Stimulated activated CD4-positive, alpha-beta T cell treated with anti-CD3 and anti-CD28 coated beads, Interleukin-1b, Interleukin-23, amount 100 ng/mL, for 48 hours (primary cell): Measurements from ENCODE around the gene ALDH1A2.
"Not testable (repeated sequence)": the region's sequence is repeated elsewhere in the genome, so short reads cannot be mapped to it uniquely, and the experiment has no call there.

Experiments used
- DNase-seq: peaks from one replicate; pipeline ENCODE4 v3.0.0-alpha.2; 2020

ALDH1A2 gene

DNA sequence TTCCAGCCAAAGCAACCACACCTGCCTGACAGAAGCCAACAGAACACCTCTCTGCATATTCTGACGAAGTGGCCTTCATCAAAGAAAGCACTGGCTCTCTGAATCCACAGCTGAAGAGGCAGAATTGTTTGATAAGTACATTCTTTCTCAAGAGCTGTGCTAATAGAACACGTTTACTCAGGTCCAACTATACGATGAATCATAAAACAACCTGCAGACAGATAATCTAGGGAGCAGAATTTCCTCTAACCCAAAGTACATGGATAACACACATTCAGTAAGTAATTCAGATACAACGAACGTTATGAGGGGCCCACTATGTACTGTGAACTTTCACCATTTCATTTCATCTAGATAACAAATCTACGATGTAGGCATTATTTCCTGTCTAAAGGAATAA lies 25.4 kb downstream of the ALDH1A2 start:
- DNase-seq, result no peak

GRCh38 chr15:58039079-58040035 lies 26.2 kb downstream of the ALDH1A2 start:
- no peak for DNase-seq

- no peak for DNase-seq
These were observed 27.0 kb downstream of the ALDH1A2 start for GRCh38 chr15:58038426-58039078.

GRCh38 chr15:58037723-58038301 lies 27.7 kb downstream of the ALDH1A2 start:
- no peak for DNase-seq

DNA sequence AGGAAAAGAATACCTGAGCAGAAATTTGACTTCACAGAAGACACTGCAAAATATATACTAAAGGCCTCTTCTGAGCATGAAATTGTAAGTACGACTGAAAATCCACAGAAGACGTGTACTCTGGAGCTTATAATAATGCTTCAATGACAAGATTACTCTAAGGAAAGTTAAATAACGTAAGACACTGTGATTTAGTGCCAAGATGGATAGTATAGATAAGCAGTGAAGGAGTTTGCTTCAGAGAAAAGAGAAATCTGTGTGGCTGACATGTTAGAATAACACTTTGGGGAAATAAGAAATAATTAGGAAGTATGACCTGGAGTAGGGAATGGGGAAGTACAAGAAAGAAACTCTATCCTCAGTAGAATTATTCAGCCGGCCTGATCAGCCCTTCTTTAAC lies 28.9 kb downstream of the ALDH1A2 start:
- no peak for DNase-seq

DNA sequence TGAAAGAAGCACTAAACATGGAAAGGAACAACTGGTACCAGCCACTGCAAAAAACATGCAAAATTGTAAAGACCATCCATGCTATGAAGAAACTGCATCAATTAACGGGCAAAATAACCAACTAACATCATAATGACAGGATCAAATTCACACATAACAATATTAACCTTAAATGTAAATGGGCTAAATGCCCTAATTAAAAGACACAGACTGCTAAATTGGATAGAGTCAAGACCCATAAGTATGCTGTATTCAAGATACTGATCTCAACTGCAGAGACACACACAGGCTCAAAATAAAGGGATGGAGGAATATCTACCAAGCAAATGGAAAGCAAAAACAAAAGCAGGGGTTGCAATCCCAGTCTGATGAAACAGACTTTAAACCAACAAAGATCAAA lies 37.1 kb downstream of the ALDH1A2 start:
- DNase-seq, result not testable (repeated sequence)

DNA sequence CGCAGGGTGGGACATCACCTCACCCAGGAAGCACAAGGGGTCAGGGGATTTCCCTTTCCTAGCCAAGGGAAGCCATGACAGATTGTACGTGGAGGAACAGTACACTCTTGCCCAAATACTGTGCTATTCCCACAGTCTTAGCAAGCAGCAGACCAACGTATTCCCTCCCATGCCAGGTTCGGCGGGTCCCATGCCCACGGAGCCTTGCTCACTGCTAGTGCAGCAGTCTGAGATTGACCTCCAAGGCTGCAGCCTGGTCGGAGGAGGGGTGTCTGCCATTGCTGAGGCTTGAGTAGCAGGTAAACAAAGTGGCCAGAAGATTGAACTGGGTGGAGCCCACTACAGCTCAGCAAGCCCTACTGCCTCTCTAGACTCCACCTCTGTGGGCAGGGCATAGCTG lies 39.0 kb downstream of the ALDH1A2 start:
- no peak for DNase-seq

DNA sequence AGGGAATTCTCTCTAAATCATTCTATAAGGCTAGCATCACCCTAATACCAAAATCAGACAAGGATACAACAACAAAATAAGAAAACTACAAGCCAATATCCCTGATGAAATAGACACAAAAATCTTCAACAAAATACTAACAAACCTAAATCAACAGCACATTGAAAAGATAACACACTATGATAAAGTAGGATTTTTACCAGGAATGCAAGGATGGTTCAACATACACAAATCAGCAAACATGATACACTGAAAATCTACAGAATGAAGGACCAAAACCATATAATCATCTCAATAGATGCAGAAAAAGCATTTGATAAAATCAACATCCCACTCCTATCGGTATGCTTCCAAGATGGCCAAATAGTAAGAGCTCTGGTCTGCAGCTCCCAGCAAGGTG lies 39.5 kb downstream of the ALDH1A2 start:
- DNase-seq, result no peak

GRCh38 chr15:58021332-58022230 lies 43.9 kb downstream of the ALDH1A2 start:
- no peak for DNase-seq

- DNase-seq, result no peak
These were observed 45.8 kb downstream of the ALDH1A2 start for GRCh38 chr15:58019503-58020376.

GRCh38 chr15:58017869-58018268 lies 47.6 kb downstream of the ALDH1A2 start:
- no peak for DNase-seq

DNA sequence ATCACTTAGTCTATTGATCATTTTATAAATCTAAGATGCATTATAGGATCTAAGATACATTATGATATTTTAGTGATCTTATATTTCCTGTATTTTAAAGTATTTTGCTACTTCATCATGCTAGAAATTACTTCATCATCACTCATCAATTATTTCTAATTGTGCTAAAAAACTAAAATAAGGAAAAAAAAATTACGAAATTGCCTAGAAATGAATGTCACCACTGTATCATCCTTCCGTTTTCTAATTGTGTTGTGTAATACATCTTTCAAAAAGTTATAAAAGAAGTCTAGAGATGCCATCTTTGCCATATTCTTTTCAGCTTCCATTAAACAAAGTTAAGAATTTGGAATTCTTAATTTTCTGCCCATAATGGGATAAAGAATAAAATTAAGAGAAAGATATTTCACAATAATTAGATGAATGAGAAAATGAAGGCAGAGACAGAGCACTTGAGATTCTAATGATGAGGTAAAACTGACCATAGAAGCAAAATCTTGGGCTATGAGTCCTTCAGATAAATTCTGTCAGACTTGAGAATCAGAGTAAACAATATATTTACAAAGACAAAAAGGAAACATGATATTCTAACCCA lies 48.8 kb downstream of the ALDH1A2 start:
- no peak for DNase-seq

- DNase-seq, result no peak
These were observed 49.9 kb downstream of the ALDH1A2 start for GRCh38 chr15:58015565-58015964.

GRCh38 chr15:58014470-58014869 lies 51.0 kb downstream of the ALDH1A2 start:
- no peak for DNase-seq

- DNase-seq, result no peak
These were observed 51.5 kb downstream of the ALDH1A2 start for GRCh38 chr15:58014040-58014439.

DNA sequence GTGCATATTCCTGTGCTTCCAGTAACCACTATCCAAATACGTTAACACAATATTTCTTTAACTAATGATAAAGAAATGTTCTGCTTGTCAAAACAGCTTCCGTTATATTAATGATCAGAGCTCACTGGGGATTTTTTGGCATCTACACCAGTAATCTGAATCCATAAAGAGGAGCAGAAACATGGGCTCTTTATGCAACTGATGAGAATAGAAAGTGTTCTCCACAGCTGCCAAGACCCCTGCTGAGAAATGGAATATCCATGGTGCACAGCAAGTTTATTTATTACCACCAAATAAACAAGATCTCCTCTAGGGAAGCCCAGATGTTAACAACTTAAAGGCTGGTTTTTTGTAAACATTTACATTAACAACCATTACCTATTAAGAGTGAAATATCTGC lies 54.5 kb downstream of the ALDH1A2 start:
- DNase-seq, result no peak

DNA sequence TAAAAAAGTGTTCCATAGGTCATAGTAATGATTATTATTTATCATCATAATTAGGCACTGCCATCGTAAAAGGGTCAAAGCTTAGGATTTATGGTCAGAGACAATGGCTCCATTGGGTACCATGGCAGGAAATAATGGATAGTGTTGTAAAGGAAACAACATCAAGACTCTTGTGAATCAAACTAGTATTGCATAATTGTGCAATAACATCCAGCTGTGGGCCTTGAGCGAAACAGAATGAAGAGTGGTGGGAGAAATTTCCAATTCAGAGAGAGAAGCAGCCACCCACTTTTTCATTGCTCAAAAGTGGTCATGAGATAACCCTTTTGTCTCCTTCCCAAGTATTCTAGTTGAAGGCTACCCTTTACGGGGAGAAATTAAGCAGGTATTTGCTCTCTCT lies 61.7 kb downstream of the ALDH1A2 start:
- no peak for DNase-seq

DNA sequence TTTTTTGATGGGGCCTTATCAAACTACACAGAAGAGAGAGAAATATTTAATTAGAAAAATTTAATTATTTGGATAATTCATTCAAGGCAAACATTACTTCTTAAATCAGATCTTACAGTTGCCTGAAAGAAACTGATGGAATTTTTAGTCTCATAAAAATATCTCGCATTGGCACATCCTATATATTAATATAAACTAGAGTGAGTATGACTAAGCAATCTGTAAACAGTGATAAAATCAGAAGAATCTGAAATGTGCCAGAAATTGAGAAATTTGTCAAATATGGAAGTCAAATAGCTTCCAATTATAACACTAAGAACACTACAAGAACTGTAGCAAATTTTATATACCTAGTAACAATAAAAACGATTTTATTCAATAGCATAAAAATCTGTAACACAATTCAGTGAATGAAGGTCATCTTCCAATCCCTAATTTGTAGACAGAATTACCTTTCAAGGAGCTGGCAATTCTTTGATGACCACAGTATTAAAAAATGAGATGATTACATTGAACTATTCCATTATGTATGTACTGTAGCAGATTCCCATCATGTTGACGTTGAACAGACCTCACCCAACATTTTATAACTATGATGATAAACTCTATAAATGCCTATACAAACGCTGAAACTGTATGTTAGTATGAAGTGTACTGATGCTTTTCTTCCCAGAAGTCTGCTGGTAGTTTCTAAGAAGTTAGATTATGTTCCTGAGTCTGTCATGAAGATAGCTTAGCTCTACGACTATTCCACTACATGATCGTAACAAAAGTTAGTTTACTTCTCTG lies 63.0 kb downstream of the ALDH1A2 start:
- no peak for DNase-seq

- not testable (repeated sequence) for DNase-seq
These were observed 65.8 kb downstream of the ALDH1A2 start for GRCh38 chr15:57999699-58000098.

GRCh38 chr15:57996561-57996960 lies 69.0 kb downstream of the ALDH1A2 start:
- no peak for DNase-seq
